ENCODE measurements around the gene CENPA. TPM values are rescaled to one million over a fixed set of nuclear protein-coding genes. Genes with fewer than 3 reads are reported as not detected.

The CENPA gene
- total RNA-seq, 2 donors from 2014 or later, result not detected

DNA sequence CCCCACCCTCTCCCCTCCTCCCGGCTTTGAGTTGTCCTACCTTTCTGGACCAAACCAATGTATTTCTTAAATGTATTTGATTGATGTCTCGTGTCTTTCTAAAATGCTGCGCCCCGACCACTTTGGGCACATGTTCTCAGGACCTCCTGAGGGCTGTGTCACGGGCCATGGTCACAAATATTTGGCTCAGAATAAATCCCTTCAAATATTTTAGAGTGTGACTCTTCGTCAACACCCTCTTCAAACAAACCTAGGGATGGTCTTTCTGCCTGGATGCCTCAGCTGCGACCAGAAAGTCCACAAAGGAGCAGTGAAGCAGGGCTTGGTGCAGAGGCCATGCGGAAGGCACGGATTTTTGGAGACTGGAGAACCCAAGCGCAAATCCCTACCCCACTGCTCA lies 22.8 kb upstream of the CENPA start:
- TF ChIP-seq, protein P1, sequence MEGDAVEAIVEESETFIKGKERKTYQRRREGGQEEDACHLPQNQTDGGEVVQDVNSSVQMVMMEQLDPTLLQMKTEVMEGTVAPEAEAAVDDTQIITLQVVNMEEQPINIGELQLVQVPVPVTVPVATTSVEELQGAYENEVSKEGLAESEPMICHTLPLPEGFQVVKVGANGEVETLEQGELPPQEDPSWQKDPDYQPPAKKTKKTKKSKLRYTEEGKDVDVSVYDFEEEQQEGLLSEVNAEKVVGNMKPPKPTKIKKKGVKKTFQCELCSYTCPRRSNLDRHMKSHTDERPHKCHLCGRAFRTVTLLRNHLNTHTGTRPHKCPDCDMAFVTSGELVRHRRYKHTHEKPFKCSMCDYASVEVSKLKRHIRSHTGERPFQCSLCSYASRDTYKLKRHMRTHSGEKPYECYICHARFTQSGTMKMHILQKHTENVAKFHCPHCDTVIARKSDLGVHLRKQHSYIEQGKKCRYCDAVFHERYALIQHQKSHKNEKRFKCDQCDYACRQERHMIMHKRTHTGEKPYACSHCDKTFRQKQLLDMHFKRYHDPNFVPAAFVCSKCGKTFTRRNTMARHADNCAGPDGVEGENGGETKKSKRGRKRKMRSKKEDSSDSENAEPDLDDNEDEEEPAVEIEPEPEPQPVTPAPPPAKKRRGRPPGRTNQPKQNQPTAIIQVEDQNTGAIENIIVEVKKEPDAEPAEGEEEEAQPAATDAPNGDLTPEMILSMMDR (IDR thresholded peaks at IDR 0.05), result no peak
- no peak overlapping the region for H3K27ac ChIP-seq
- H3K36me3 ChIP-seq, result no peaks in the 10 kb centered on the region
- H3K9me3 ChIP-seq, result no peaks in the 10 kb centered on the region
- H3K27me3 ChIP-seq (replicated peaks; ENCODE audit: insufficient read depth), result no peaks in the 10 kb centered on the region
- ATAC-seq (ENCODE audit: insufficient number of reproducible peaks, low FRiP score, low read depth) (no peak), DNase-seq (ENCODE audit: low spot score) (no peak)
- H3K4me1 ChIP-seq (ENCODE audit: control insufficient read depth in 1 of 2, low read depth in 2 of 2), result peaks cover 25 to 42% of the 10 kb centered on the region in 2 donors
- no peak overlapping the region for H3K4me3 ChIP-seq

DNA sequence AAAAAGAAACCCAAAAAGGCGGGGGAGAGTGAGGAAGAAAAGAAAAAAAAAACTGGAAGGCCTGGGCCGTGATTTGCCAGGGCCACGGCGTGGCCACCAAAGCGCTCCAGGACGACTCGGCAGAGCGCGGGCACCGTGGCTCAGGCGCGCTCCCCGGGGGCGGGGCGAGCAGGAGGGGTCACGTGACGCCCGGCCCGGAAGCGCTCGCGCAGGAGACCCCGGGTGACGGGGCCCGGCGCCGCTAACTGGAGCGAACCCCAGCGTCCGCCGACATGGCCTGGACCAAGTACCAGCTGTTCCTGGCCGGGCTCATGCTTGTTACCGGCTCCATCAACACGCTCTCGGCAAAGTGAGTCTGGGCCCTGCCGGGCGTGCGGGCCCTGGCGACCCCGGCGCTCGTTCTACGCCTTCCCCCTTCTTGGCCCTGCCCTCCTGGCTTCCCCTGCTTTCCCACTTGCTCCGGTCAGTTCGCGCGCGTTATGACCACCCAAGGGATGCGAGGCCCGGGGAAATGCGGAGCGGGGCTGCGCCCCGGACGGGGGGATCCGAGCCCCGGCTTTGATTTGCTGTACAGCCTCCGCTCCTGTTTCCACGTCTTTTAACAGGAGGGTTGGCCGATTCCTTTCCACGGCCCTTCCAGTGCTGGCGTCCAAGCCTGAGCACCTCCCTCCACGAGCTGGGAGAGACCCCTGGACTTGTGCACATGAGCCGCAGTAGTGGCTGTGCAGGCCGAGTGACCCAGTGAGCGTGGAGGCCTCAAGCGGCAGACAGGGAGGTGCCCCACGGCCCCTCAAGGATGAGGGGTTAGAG lies 21.6 kb upstream of the CENPA start, which contains the start of gene SLC35F6:
TSS of gene SLC35F6 (plus strand) at position 207 of the 810 bp plus-strand sequence. CDS start at position 273, 66 bp downstream.
- no peaks in the 10 kb centered on the region for H3K36me3 ChIP-seq
- peak; percentile 26 for DNase-seq (ENCODE audit: low spot score)
- TF ChIP-seq, protein P1 (IDR thresholded peaks at IDR 0.05), result no peak
- ATAC-seq (ENCODE audit: insufficient number of reproducible peaks, low FRiP score, low read depth), result peak; percentile 94
- no peaks in the 10 kb centered on the region for H3K27me3 ChIP-seq (replicated peaks; ENCODE audit: insufficient read depth)
- H3K4me3 ChIP-seq, result peak within 1 kb of the TSS; percentile 94
- no peaks in the 10 kb centered on the region for H3K9me3 ChIP-seq
- H3K4me1 ChIP-seq (ENCODE audit: control insufficient read depth in 1 of 2, low read depth in 2 of 2), result peaks cover 19 to 42% of the 10 kb centered on the region in 2 donors
- peak within 1 kb of the TSS; percentile 88 to 90 for H3K27ac ChIP-seq

DNA sequence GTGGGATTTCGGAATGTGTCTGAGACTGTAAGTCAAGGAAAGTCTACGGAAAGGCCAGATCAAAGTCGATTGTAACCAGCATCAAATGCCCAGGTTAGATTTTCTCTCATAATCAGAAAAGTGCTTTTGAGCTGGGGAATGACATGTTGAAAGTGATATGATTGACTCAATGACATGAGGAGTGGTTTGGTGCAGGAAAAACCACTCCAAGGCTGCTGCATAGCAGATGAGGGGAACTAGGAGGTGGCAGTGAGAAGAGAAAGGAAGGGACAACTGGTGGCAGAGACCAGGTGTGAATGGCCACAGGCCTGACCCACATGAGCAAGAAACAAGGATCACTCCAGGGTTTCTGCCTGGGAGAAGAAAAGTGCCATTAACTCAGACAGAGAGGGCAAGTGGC lies 20.9 kb upstream of the CENPA start:
- DNase-seq (ENCODE audit: low spot score) (no peak), ATAC-seq (ENCODE audit: insufficient number of reproducible peaks, low FRiP score, low read depth) (no peak)
- no peaks in the 10 kb centered on the region for H3K9me3 ChIP-seq
- TF ChIP-seq, protein P1 (IDR thresholded peaks at IDR 0.05), result no peak
- H3K4me1 ChIP-seq (ENCODE audit: control insufficient read depth in 1 of 2, low read depth in 2 of 2), result peaks cover 23 to 48% of the 10 kb centered on the region in 2 donors
- no peaks in the 10 kb centered on the region for H3K27me3 ChIP-seq (replicated peaks; ENCODE audit: insufficient read depth)
- peak overlapping the region; percentile 88 to 90 for H3K27ac ChIP-seq
- peak overlapping the region; percentile 94 for H3K4me3 ChIP-seq
- no peaks in the 10 kb centered on the region for H3K36me3 ChIP-seq

DNA sequence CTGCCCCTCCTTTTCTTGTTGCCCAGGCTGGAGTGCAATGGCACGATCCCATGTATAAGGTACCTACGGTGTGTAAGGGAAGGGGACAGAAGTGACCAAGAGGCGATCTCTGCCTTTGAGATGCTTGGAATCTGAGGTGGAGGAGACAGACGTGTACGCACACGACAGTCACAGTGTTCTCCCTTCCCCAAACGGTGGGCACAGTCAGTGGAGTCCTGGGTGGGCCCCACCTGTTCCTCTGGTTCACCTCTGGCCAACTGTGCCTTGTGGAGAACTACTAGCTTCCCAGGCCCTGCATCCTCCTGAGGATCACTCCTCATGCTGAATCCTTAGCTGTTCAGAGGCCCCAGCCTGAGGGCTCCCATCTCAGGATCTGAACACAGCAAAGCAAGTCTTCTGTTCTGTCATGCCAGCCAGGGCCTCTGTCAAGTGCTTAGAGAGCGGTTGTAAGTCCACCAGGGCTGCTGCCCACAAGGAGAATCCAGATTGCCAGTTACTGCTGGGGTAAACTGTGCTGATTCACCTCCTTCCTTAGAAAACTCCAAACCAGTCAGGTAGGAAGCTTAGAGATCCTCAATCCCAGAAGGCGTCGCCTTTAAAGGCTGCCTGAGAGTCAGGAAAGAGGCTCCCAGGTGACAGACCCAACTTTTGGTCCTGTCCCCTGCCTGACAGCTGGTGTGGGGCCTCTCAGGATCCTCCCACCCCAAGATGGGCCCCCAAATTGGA lies 20.2 kb upstream of the CENPA start:
- Histone ChIP-seq H3K36me3 (no peaks in the 10 kb centered on the region), H3K27ac (peak overlapping the region; percentile 88 to 90), H3K4me1 (ENCODE audit: control insufficient read depth in 1 of 2, low read depth in 2 of 2) (peaks cover 23 to 56% of the 10 kb centered on the region in 2 donors), H3K9me3 (no peaks in the 10 kb centered on the region), H3K27me3 (replicated peaks; ENCODE audit: insufficient read depth) (no peaks in the 10 kb centered on the region), H3K4me3 (peak overlapping the region; percentile 94)
- TF ChIP-seq, protein P1 (IDR thresholded peaks at IDR 0.05), result no peak
- no peak for ATAC-seq (ENCODE audit: insufficient number of reproducible peaks, low FRiP score, low read depth)
- no peak for DNase-seq (ENCODE audit: low spot score)

DNA sequence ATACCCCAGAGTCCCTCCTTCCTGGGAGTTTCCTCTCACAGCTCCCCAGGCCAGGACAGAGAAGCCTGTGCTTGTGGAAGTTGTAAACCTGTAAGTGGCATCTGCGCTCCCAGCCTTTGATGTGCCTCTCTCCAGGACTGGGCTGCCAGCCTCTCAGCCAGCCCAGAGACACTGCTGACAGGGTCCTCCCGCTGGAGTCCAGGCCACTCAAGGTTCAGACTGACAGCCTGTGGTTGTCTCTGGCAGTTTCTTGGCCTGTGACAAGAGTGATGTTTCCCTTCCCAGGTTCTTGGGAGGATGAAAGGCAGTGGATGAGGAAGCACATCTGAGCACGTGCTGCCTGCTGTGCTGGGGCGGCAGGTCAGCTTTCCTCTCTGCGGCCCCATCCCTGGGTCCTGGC lies 18.7 kb upstream of the CENPA start:
- H3K9me3 ChIP-seq, result no peaks in the 10 kb centered on the region
- H3K27ac ChIP-seq, result no peak overlapping the region
- H3K4me3 ChIP-seq, result no peak overlapping the region
- no peaks in the 10 kb centered on the region for H3K36me3 ChIP-seq
- H3K4me1 ChIP-seq (ENCODE audit: control insufficient read depth in 1 of 2, low read depth in 2 of 2), result peaks cover 38 to 71% of the 10 kb centered on the region in 2 donors
- TF ChIP-seq, protein P1 (IDR thresholded peaks at IDR 0.05), result no peak
- ATAC-seq (ENCODE audit: insufficient number of reproducible peaks, low FRiP score, low read depth) (no peak), DNase-seq (ENCODE audit: low spot score) (no peak)
- H3K27me3 ChIP-seq (replicated peaks; ENCODE audit: insufficient read depth), result no peaks in the 10 kb centered on the region

Data from thoracic aorta (tissue), 2 donors.